Esophagus mucosa (tissue), 1 donor: ENCODE measurements around the gene IL17D. TPM values are rescaled to one million over a fixed set of nuclear protein-coding genes. Genes with fewer than 3 reads are reported as not detected.
A peak's percentile ranks its signal among the peaks of the same experiment; 100 is the strongest.
"Not testable (repeated sequence)": the region's sequence is repeated elsewhere in the genome, so short reads cannot be mapped to it uniquely, and the experiment has no call there.

Experiments used
- ATAC-seq: fragments of 200-7000 bp; cut with Tn5 transposase; one replicate; pipeline ENCODE4 v1.9.1; 2020
- total RNA-seq: library from RNA; stranded (reverse); gene quantifications from one replicate; pipeline ENCODE4 v1.2.4, GENCODE V29; 2023
- donor health status: DM: yes; HTN: yes; CAD: no.

Gene IL17D
- total RNA-seq, 1 donor from 2014 or later = 0.28 TPM

DNA sequence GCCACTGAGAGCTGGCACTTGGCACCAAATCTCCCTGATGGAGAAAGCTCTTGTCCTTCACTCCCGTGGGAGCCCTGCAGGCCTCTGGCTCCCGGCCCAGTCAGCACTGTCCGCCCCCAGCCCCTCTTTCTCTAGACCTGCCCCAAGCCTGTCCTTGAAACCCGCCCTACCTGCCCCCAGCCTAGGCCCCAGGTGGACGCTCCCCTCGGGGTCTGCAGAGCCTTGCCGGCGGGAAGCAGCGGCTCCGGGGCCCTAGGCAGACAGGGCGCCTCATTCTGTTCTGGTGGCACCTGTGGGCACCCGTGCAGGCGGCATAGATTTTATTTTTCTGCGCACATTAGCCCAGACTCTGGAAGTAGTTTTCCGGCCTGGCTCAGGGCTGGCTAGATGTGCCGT lies 17.6 kb downstream of the IL17D start:
- ATAC-seq = no peak

DNA sequence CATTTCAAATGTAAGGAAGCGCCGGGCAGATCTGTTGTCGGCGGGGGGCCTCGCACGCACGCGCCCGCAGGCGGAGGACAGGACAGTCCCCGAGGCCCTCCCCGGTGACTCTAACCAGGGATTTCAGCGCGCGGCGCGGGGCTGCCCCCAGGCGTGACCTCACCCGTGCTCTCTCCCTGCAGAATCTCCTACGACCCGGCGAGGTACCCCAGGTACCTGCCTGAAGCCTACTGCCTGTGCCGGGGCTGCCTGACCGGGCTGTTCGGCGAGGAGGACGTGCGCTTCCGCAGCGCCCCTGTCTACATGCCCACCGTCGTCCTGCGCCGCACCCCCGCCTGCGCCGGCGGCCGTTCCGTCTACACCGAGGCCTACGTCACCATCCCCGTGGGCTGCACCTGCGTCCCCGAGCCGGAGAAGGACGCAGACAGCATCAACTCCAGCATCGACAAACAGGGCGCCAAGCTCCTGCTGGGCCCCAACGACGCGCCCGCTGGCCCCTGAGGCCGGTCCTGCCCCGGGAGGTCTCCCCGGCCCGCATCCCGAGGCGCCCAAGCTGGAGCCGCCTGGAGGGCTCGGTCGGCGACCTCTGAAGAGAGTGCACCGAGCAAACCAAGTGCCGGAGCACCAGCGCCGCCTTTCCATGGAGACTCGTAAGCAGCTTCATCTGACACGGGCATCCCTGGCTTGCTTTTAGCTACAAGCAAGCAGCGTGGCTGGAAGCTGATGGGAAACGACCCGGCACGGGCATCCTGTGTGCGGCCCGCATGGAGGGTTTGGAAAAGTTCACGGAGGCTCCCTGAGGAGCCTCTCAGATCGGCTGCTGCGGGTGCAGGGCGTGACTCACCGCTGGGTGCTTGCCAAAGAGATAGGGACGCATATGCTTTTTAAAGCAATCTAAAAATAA lies 18.2 kb downstream of the IL17D start:
- ATAC-seq = peak; percentile 40

DNA sequence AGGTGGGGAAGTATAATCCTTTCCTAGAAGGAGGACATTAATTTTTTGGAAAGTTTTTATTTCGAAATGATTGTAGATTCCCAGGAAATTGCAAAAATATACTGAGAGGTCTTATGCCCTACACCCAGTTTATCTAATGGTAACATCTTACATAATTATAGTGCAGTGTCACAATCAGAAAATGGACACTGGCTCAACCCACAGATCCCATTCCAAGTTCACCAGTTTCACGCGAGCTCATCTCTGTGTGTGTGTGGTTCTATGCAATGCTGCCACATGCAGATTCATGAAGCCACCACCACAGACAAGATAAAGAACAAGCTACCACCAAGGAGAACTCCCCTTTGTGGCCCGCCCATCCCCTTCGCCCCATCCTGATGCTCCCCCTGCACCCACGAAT lies 24.4 kb downstream of the IL17D start:
- no peak for ATAC-seq

DNA sequence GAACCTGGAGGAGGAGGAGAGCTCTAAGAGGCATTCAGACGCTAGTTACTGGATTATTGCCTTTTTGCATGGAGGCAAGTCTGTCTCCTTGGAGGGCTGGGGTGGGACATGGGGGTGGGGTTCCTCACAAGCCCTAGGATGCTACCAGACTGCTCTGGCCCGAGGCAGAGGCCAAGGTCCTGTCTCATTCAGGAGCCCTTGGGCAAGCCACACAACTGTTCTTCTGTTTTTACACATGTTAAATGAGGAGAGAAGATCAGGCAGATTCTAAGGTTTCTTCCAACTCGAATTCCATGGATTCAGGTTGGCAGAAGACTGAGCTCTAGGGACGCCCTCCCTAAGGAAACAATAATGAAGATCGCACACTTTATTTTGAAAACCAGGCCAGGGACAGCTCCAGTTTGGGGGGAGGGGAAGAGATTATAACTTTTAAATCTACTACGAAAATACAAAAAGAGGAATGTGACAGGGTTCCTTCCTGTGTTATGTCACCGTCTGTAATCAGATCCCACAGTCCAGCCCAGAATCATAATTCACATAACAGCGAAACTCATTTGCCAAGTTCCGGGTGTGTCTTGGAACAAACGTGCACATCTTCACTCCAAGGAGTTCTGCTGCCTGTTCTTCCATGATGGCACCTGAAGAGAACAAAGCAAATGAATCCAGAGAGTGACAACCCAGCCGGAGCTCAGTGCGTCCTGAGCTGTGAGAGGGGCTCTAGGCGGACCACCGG lies 25.2 kb downstream of the IL17D start:
- ATAC-seq = no peak

DNA sequence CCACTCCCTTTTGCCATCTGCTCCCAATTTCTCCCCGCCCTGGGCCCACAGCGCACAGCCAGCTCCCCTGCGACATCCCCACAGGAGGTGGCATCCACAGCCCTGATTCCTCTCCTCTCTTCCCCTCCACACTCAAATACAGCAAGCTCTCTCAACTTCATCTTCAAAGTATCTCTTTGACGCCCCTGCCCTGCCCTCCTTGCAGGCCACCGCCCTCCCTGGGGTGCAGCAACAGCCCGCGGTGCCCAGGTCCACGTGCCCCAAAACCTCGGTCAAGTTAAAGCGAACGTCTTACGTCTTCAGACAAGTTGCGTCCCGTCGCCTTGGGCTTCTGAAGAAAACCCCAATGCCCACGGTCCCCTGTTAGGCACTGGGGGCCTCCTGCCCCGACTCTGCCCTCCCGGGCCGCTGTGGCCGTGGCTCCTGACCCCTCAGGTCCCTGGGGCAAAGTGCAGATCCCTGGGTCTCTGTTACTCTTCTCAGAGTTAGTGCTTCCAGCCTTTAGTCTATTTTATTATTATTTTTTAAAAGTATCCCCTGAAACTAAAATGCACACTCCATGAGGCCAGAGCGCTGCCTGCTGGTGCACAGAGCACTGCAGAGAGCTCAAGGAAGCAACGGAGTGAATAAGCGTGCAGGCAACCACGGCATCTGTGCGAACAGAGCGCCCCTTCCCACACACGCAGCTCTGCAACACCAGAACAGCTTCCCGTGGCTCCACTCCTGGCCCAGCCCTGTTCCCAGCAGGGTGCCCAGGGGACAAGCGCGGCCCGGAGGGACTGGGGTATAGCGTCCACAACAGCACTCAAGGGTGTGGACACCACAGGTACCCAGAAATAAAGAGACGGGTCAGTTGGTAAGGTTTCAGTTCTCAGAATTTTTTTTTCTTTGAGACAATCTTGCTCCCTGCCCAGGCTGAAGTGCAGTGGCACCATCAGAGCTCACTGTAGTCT lies 26.4 kb downstream of the IL17D start:
- ATAC-seq = no peak

DNA sequence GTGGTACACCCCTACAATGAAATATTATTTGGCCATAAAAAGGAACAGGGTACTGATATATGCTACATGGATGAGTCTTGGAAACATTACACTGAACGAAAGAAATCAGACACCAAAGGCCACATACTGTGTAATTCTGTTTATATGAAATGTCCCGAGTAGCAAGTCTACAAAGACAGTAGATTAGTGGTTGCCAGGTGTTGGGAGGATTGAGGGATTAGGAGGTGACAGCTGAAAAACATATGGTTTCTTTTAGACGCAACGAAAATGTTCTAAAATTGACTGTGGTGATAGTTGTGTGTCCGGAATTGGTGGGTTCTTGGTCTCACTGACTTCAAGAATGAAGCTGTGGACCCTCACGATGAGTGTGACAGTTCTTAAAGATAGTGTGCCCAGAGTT lies 35.1 kb downstream of the IL17D start:
- ATAC-seq = no peak

DNA sequence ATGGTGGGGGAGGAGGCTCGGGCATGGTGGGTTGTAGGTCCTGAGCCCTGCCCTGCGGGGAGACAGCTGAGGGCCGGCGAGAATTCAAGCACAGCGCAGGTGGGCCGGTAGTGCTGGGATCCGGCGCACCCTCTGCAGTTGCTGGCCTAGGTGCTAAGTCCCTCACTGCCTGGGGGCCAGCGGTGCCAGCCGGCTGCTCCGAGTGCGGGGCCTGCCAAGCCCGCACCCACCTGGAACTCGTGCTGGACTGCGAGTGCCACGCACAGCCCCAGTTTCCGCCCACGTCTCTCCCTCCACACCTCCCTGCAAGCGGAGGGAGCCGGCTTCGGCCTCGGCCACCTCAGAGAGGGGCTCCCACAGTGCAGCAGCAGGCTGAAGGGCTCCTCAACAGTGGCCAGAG lies 36.5 kb downstream of the IL17D start:
- ATAC-seq = no peak

DNA sequence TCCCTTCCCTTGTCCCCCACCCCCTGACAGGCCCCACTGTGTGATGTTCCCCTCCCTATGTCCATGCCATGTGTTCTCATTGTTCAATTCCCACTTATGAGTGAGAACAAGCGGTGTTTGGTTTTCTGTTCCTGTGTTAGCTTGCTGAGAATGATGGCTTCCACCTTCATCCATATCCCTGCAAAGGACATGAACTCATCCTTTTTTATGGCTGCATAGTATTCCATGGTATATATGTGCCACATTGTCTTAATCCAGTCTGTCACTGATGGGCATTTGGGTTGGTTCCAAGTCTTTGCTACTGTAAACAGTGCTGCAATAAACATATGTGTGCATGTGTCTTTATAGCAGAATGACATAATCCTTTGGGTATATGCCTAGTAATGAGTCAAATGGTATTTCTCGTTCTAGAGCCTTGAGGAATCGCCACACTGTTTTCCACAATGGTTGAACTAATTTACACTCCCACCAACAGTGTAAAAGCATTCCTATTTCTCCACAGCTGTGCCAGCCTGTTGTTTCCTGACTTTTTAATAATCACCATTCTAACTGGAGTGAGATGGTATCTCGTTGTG lies 40.4 kb downstream of the IL17D start:
- not testable (repeated sequence) for ATAC-seq

DNA sequence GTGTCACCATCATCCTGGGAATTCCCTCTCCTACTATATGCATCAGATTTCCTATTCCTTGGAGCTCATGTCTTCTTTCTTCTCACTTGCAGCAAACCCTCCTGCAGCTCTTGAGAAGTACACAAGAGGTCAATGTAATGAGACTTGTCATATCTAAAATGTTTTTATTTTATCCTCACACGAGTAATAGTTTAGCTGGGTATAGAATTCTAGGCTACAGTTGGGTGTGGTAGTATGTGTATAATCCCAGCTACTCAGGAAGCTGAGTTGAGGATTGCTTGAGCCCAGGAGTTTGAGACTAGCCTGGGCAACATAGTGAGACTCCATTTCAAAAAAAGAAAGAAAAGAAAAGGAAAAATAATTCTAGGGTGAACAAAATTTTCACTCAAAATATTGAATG lies 45.9 kb downstream of the IL17D start:
- no peak for ATAC-seq

DNA sequence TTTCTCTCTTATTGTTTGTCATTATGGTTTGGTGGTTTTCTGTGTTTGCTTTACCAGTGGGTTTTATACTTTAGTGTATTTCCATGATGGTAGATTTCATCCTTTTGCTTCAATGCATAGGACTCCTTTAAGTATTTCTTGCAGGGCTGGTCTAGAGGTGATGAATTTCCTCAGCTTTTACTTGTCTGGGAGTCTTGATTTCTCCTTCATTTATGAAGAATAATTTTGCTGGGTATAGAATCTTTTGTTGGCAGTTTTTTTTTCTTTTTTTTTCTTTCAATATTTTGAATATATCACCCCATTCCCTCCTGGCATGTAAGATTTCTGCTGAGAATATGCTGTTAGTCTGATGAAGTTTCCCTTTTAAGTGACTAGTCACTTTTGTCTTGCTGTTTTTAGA lies 50.5 kb downstream of the IL17D start:
- no peak for ATAC-seq

DNA sequence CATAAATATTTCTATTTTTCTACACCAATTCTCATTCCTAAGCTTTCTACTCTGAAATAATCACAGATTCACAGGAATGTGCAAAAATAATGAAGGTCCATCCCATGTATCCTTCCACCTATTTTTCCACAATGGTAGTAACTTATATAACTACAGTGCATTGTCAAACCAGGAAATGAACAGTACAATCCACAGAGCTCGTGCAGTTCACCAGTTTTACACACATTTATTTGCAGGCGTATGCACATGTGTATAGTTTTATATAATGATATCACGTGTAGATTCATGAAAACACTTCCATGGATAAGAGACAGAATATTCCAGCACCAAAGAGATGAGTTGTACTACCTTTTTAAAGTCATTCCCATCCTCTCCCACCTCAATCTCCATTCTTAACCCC lies 57.4 kb downstream of the IL17D start:
- no peak for ATAC-seq

DNA sequence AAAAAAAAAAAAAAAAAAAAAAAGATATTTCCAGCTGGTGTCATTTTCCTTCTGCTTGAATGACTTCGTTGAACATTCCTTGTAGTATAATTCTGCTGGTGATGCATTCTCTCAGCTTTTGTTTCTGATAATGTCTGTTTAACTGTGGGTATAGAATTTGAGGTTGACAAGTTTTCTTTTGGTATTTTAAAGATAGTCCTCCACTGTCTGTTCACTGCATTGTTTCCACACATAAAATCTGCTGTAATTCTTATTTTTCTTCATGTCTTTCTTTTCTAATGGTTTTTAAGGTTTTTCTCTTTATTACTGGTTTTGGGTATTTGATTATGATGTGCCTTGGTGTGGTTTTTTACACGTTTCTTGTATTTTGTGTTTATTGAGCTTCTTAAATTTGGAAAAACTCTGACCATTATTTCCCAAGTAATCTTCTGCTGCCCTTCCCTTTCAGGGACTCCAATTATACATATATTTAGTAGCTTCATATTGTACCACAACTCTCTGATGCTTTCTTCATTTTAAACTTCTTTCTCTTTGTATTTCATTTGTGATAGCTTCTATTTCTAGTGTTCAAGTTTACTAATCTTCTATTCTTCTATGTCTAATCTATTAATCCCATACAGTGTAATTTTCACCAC lies 63.9 kb downstream of the IL17D start:
- no peak for ATAC-seq

DNA sequence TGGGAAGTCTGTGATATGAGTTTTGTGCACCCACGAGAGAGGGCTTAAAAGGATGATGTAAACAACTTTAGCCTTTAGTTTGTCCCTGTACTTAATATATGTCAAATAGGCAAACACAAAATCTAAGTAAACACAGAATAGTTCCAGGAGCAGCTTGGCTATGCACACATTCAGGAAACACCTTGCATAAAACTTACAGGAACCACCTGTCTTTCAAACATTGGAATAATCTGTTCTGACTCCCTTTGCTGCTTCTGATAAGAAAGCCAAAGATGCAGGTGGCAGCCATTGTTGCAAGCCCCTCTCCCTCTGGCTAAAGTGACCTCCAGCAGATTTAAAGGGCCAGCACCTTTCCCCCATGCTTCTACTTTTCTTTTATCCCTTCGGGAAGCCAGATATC lies 65.6 kb downstream of the IL17D start:
- ATAC-seq = no peak

DNA sequence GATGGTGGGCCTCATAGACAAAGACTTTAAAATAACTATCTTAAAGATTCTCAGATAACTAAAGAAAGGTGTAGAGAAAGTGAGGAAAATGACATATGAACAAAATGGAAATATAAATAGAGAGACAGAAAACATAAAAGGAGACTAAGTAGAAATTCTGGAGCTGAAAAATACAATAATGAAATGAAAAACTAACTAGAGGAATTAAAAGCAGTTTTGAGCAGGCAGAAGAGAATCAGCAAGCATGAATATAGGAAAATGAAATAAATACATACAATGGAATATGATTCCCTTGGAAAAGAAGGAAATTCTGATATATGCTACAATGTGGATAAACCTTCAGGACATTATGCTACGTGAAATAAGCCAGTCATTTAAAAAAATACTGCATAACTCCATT lies 66.3 kb downstream of the IL17D start:
- ATAC-seq = no peak

Other genes with a start within 250 kb of the IL17D start
- 30.1 TPM for gene CRYL1, start 177.8 kb upstream of the IL17D start, total RNA-seq
- 4.4 TPM for gene IFT88, start 136.5 kb upstream of the IL17D start, total RNA-seq
- 4.5 TPM for gene EEF1AKMT1, start 70.3 kb downstream of the IL17D start, total RNA-seq
- gene XPO4, start 199.0 kb downstream of the IL17D start, total RNA-seq = 11.8 TPM